GM15510 (cell line): Measurements from ENCODE around the gene FAM89B.

ENCODE experiments used
- POLR2A ChIP-seq: IDR thresholded peaks from 3 replicates; pipeline ENCODE4 v1.6.1; 2011; ENCODE audit warnings: borderline replicate concordance; ENCODE audit not compliant: insufficient read length; ENCODE audit errors: extremely low read depth

FAM89B gene

DNA sequence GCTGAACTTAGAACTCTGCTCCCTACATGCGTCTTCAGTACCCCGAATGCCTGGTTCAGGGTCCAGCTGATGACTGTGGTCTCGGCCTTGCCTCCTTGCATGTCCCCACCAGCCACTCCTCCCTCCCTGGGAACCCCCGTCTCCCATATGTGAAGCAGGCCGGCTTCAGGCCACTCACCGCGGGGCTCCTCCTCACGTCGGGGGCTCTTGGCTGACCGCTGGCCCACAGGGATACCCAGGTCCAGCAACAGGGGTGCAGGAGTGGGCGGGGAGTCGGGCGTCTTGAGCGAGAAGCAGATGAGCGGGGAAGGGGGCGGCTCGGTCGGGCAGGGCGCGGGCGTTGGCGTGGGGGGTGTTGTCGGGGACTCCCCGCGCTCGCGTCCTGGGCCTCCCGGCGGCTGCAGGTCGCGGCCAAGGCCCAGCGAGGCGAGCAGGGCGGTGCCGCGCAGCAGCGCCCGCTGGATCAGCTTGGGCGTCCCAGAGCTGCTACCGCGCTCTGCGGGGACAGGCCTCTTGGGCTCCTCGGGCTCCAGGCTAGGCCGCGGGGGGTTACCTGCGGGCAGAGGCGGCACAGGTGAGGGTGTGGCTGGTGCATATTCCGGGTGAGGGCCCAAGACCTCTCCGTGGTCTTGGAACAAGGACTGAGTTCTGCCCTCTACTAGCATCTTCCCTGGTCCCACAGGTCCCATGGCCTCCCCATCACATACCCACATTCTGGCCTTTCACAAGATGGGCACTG, 27.0 kb downstream of the FAM89B start:
- peak; percentile 5 for TF ChIP-seq POLR2A

- TF ChIP-seq POLR2A: no peak
Measured at GRCh38 chr11:65599955-65600246, 27.6 kb downstream of the FAM89B start.

DNA sequence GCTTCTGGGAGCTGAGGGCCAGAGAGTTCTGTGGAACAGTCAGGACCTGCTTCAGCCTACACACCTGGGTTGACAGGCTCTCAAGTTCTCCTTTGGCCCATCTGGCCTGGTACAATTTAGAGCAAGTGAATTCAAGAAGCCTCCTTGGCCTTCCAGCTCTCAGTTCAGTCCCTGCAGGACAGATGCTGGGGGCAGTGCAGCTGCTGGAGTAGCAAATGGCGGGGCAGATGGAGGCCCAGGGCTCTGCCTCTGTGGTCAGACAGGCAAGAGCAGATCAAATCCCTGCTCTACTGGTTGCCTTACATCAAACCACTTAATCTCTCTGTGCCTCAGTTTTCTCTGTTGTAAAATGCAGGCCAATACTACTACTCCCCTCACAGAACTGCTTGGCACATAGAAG, 31.9 kb downstream of the FAM89B start:
- no peak for TF ChIP-seq POLR2A

DNA sequence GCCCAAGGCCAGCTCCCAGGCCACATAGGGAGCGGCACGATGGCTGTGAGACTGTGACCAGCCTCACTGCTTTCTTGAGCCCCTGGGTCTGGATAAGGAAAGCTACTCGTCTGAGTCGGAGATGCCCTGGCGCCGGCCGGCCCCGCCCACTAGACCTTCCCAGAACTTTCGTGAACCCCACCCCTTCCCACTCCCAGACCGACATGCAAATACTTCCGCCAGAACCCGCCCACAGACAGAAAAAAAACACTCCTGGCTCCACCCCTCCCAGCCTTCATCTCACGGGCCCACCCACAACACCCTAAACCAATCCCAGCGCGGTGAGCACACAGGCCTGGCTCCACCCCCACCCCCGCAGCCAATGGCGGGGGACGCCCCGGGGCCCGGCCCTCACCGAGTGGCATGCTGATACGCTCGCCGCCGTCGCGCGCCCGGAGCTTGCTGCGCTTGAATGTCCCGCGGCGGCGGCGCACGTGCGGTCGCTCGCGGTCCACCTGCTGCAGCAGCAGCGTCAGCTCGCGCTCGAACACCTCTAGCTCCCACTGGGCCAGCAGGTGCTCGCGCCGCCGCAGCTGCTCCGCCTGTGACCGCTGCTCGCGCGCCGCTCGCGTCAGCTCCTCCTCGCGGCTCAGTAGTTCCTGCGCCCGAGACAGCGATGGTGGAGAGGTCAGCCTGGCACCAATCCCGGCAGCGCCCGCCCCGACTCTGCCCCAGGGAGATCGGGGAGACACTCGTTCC, 34.7 kb downstream of the FAM89B start:
- no peak for TF ChIP-seq POLR2A

DNA sequence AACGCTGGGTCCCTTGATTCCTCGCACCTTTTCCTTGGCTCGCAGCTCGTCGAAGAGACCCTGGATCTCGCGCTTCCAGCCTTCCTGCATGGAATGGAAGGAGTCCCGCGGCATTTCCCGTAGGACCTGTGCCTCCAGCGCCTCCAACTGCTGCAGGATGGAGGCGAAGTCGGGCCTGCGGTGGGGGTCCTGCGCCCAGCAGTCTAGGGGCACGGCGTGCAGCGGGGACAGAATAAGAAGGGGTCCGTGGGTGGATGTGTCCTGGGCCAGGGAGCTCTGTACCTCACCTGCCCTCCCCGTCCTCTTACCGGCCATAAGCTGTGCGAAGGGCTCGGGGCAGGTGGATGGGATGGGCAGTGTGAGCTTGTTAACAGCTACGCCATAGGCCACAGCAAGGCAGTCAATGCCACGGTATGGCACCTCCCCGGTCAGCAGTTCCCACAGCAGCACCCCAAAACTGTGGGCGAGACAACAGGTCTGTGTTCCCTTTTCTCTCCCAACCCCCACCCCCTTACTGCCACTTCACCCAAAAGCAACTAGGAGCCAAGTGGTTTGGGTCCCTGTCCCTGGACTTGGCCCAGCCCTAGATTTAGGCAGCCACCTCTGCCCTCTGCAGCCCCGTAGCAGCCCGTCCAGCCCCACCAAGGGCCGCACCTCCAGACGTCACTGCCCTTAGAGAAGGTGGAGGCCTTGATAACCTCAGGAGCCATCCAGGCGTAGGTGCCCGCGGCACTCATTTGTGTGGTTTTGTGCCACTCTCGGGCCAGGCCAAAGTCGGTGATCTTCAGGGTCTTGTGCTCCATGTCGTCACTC, 35.5 kb downstream of the FAM89B start:
- TF ChIP-seq POLR2A: no peak

DNA sequence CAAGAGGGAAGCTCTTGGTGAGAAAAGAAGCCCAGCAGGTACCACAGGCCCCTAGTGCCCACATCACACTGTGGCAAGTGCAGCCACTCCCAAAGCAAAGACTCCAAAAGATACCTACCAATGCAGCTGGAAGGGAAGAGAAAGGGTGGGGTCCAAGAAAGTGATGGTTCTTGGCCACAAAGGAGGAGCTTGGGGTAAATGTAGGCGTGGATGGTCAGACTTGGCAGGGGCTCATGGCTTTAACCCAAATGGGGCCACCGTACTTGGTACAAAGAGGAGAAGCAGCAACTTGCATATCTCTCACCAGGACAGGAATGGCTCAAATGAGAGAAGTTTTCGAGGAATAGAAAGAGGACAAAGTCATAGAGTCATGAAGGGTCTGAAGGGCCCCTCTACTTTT, 36.9 kb downstream of the FAM89B start:
- no peak for TF ChIP-seq POLR2A

- TF ChIP-seq POLR2A: no peak
Measured at GRCh38 chr11:65609665-65610064, 37.3 kb downstream of the FAM89B start.

- TF ChIP-seq POLR2A: no peak
Measured at GRCh38 chr11:65610404-65610803, 38.1 kb downstream of the FAM89B start.

GRCh38 chr11:65611028-65611757, 38.9 kb downstream of the FAM89B start:
- TF ChIP-seq POLR2A: no peak

- no peak for TF ChIP-seq POLR2A
Measured at GRCh38 chr11:65611758-65612603, 39.6 kb downstream of the FAM89B start.

- TF ChIP-seq POLR2A: no peak
Measured at GRCh38 chr11:65612691-65613090, 40.4 kb downstream of the FAM89B start.

DNA sequence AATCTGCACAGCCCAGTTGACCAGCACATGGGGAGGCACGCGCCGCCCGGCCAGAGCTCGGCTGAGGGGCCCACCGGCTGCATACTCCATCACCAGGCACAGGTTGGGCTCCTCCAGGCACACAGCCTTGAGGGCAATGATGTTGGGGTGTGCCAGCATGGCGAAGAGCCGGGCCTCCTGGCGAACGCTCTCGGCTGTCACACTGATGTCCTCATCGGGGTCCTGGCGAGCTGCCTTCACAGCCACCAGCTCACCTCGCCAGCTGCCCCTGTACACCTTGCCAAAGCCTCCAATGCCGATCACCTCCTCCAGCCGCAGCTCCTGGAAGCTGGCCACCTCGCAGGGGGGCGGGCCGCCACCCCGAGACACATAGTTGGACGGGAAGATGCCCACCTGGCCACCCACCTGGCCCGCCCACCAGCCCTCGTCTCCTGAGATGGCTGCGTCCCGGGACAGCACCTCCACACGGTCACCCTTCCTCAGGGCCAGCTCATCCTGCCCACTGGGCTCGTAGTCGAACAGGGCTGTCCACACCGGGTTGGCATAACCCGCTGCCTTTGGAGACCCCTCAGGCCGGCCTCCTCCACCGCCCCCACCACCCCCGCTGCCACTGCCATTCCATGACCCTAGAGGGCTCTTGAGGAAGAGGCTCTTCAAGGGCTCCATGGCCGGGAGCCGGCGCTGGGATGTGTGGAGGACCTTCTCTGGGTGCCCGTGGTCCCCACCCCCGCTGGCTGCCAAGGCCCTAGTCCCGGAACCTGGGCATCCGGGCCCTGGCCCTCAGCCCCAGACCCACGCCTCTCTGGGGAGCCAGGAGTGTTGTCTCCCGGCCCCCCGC, 41.0 kb downstream of the FAM89B start:
- no peak for TF ChIP-seq POLR2A
